SU-DHL-6 (cell line): ENCODE data around the gene SDF2L1.

Experiments
- H2AFZ ChIP-seq: fragments of 200-600 bp; sonication (generic); 2 replicates; pipeline ENCODE4 v1.6.1; 2014; ENCODE audit warnings: low read depth, mild to moderate bottlenecking, moderate library complexity, mixed read lengths, antibody characterized with exemption, low read length; ENCODE audit not compliant: severe bottlenecking
- H3F3A ChIP-seq: fragments of 200-600 bp; shearing (Covaris generic); 2 replicates; pipeline ENCODE4 v1.6.0; 2016; ENCODE audit warnings: antibody characterized with exemption, mild to moderate bottlenecking; ENCODE audit not compliant: insufficient read depth
- H3K27ac ChIP-seq: fragments of 200-600 bp; sonication (generic); 2 replicates; pipeline ENCODE4 v1.5.1; 2016; ENCODE audit warnings: low read depth, mild to moderate bottlenecking, low read length, moderate library complexity, mixed read lengths
- H3K27me3 ChIP-seq: fragments of 200-600 bp; sonication (generic), shearing (Covaris generic); 2 replicates; pipeline ENCODE4 v1.6.0; 2014; ENCODE audit warnings: mild to moderate bottlenecking, low read length
- H3K36me3 ChIP-seq: fragments of 200-600 bp; sonication (generic); 2 replicates; pipeline ENCODE4 v1.6.1; 2014; ENCODE audit warnings: mild to moderate bottlenecking, low read length, mixed read lengths
- H3K4me2 ChIP-seq: fragments of 300-600, 200-600 bp; shearing (Covaris generic), sonication (generic); 2 replicates; pipeline ENCODE4 v1.6.0; 2014; ENCODE audit warnings: low read length, low read depth, mild to moderate bottlenecking; ENCODE audit not compliant: poor library complexity, severe bottlenecking
- H3K4me3 ChIP-seq: fragments of 200-600 bp; sonication (generic); 2 replicates; pipeline ENCODE4 v1.5.1; 2014; ENCODE audit warnings: antibody characterized with exemption, low read length, mild to moderate bottlenecking, mixed read lengths; ENCODE audit not compliant: insufficient read depth, poor library complexity, severe bottlenecking
- H3K79me2 ChIP-seq: fragments of 200-600 bp; sonication (generic); 2 replicates; pipeline ENCODE4 v1.6.1; 2014; ENCODE audit warnings: mild to moderate bottlenecking, low read length, moderate library complexity; ENCODE audit not compliant: insufficient read depth
- H3K9ac ChIP-seq: fragments of 200-600 bp; sonication (generic); 2 replicates; pipeline ENCODE4 v1.7.0; 2014; ENCODE audit warnings: mild to moderate bottlenecking, low read length
- H3K9me2 ChIP-seq: fragments of 200-600 bp; sonication (generic); replicated peaks from 2 replicates; pipeline ENCODE4 v1.6.1; 2014; ENCODE audit warnings: low read length; ENCODE audit not compliant: insufficient read depth
- H3K9me3 ChIP-seq: fragments of 200-600 bp; sonication (generic); 2 replicates; pipeline ENCODE4 v1.6.1; 2014; ENCODE audit warnings: low read length, mixed read lengths; ENCODE audit not compliant: insufficient read depth
- H4K20me1 ChIP-seq: fragments of 200-600 bp; sonication (generic); 2 replicates; pipeline ENCODE4 v1.6.1; 2014; ENCODE audit warnings: low read depth, mild to moderate bottlenecking, antibody characterized with exemption, low read length, moderate library complexity, mixed read lengths
- EZH2phosphoT487 ChIP-seq: fragments of 200-600 bp; sonication (generic), shearing (Covaris generic); conservative IDR thresholded peaks from 2 replicates; pipeline ENCODE4 v1.6.1; 2018; ENCODE audit warnings: mild to moderate bottlenecking, antibody characterized with exemption, low read length, moderate library complexity, mixed read lengths
- TF ChIP-seq, protein P1 (sequence below): fragments of 200-600 bp; sonication (generic); IDR thresholded peaks from one replicate; pipeline ENCODE4 v1.5.1; 2017; ENCODE audit warnings: antibody characterized with exemption, mild to moderate bottlenecking, low read length, moderate library complexity; ENCODE audit not compliant: insufficient read depth, poor library complexity, severe bottlenecking

Gene SDF2L1

DNA sequence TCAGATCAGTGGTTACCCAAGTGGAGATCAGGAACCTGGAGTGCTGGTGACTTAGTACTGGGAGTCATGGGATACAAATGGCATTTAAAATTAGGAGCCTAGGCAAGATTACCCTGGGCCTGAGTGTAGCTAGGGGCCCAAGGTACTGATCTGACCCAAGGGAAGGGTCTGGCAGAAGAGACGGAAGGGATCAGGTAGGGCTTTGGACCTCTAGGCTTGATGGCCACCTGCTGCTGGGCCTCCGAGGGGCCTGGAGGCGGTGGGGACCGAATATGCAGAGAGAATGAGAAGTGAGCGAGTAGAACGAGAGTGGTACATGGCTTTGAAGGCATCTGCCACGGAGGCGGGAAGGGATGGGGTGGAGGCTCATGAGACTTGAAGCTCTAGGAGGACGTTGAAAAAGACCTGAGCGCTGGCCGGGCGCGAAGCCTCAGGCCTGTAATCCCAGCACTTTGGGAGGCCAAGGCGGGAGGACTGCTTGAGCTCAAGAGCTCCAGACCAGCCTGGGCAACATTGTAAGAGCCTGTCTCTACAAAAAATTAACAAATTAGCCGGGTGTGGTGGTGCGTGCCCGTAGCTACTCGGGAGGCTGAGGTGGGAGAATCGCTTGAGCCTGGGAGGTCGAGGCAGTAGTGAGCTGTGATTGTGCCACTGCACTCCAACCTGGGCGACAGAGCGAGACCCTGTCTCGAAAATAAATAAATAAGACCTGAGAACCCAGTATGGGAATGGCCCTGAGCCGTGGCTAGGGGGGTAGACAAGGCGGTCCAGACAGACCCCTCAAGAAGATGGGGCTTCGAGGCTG, 23.1 kb downstream of the SDF2L1 start:
- H3K27me3 ChIP-seq: no peaks in the 10 kb centered on the region
- H3K4me2 ChIP-seq: peak overlapping the region; percentile 62
- H3K27ac ChIP-seq: peak overlapping the region; percentile 63; the same call in 1 of the 2 replicates
- peak overlapping the region; percentile 85 for H3K4me3 ChIP-seq
- no peaks in the 10 kb centered on the region for H3K9me3 ChIP-seq
- no peaks in the 10 kb centered on the region for H3K36me3 ChIP-seq
- TF ChIP-seq, protein P1, sequence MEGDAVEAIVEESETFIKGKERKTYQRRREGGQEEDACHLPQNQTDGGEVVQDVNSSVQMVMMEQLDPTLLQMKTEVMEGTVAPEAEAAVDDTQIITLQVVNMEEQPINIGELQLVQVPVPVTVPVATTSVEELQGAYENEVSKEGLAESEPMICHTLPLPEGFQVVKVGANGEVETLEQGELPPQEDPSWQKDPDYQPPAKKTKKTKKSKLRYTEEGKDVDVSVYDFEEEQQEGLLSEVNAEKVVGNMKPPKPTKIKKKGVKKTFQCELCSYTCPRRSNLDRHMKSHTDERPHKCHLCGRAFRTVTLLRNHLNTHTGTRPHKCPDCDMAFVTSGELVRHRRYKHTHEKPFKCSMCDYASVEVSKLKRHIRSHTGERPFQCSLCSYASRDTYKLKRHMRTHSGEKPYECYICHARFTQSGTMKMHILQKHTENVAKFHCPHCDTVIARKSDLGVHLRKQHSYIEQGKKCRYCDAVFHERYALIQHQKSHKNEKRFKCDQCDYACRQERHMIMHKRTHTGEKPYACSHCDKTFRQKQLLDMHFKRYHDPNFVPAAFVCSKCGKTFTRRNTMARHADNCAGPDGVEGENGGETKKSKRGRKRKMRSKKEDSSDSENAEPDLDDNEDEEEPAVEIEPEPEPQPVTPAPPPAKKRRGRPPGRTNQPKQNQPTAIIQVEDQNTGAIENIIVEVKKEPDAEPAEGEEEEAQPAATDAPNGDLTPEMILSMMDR: no peak
- no peak for TF ChIP-seq EZH2phosphoT487
- peak overlapping the region; percentile 73 for H3K9ac ChIP-seq
- H3F3A ChIP-seq: no peaks in the 10 kb centered on the region
- H4K20me1 ChIP-seq: no peaks in the 10 kb centered on the region
- H3K9me2 ChIP-seq: no peaks in the 10 kb centered on the region
- H3K79me2 ChIP-seq: peaks cover 4% of the 10 kb centered on the region; the same call in 1 of the 2 replicates
- H2AFZ ChIP-seq: peak overlapping the region; percentile 82

DNA sequence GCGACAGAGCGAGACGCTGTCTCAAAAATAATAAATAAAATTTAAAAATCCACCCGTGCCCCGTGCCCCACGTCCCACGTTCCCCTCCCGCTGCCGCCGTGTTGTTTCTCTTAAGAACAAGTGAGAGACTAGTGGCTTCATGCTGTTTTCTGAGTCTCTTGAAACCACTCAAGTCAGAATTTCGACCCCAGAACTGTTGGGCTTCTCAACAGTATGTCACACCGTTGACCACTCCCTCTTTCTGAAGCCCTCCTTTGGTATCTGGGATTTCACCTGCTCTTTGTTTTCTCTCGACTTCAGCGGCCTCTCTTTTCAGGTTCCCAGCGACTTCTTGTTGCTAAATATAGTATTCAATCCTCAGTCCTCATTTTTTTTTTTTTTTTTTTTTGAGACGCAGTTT, 24.7 kb downstream of the SDF2L1 start:
- Histone ChIP-seq H3F3A (no peaks in the 10 kb centered on the region), H3K27me3 (no peaks in the 10 kb centered on the region), H3K9me2 (no peaks in the 10 kb centered on the region), H3K27ac (no peak overlapping the region), H4K20me1 (no peaks in the 10 kb centered on the region), H3K4me3 (peak overlapping the region; percentile 85), H3K79me2 (peaks cover 8% of the 10 kb centered on the region; the same call in 1 of the 2 replicates), H2AFZ (no peak overlapping the region), H3K9ac (peak overlapping the region; percentile 73), H3K4me2 (peak overlapping the region; percentile 62), H3K36me3 (no peaks in the 10 kb centered on the region), H3K9me3 (no peaks in the 10 kb centered on the region)
- TF ChIP-seq, protein P1: no peak
- no peak for TF ChIP-seq EZH2phosphoT487

DNA sequence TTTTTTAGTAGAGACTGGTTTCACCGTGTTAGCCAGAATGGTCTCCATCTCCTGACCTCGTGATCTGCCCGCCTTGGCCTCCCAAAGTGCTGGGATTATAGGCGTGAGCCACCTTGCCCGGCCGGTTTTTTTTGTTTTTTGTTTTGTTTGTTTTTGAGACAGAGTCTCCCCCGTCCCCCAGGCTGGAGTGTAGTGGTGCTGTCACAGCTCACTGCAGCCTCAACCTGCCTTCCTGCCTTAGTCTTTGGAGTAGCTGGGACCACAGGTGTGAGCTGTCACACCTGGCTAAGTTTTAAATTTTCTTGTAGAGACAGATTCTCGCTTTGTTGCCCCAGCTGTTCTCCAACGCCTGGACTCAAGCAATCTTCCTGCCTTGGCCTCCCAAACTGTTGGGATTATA, 26.9 kb downstream of the SDF2L1 start:
- H3K27me3 ChIP-seq: no peaks in the 10 kb centered on the region
- no peak overlapping the region for H2AFZ ChIP-seq
- no peak overlapping the region for H3K9ac ChIP-seq
- H3K9me2 ChIP-seq: no peaks in the 10 kb centered on the region
- no peak overlapping the region for H3K4me2 ChIP-seq
- H3K4me3 ChIP-seq: no peak overlapping the region
- no peaks in the 10 kb centered on the region for H3K36me3 ChIP-seq
- H4K20me1 ChIP-seq: no peaks in the 10 kb centered on the region
- no peaks in the 10 kb centered on the region for H3K9me3 ChIP-seq
- TF ChIP-seq, protein P1: no peak
- TF ChIP-seq EZH2phosphoT487: no peak
- no peaks in the 10 kb centered on the region for H3F3A ChIP-seq
- no peak overlapping the region for H3K27ac ChIP-seq
- peaks cover 8% of the 10 kb centered on the region; the same call in 1 of the 2 replicates for H3K79me2 ChIP-seq
